HG03457 (cell line): ENCODE data around the gene EGFR.

ENCODE experiments used
- ATAC-seq: cut with Tn5 transposase; IDR thresholded peaks from one replicate; pipeline ENCODE4 v1.9.1; 2021; ENCODE audit warnings: moderate number of reproducible peaks; ENCODE audit not compliant: unreplicated experiment

The EGFR gene

GRCh38 chr7:55206235-55207029 lies 187.6 kb downstream of the EGFR start:
- no peak for ATAC-seq

GRCh38 chr7:55207436-55208125 lies 188.8 kb downstream of the EGFR start:
- no peak for ATAC-seq

- ATAC-seq: no peak
These were observed 190.5 kb downstream of the EGFR start for GRCh38 chr7:55209366-55209765.

- ATAC-seq: no peak
These were observed 191.4 kb downstream of the EGFR start for GRCh38 chr7:55210176-55210575.

- ATAC-seq: no peak
These were observed 191.9 kb downstream of the EGFR start for GRCh38 chr7:55210716-55211115.

GRCh38 chr7:55211726-55212125 lies 192.9 kb downstream of the EGFR start:
- no peak for ATAC-seq

- no peak for ATAC-seq
These were observed 193.4 kb downstream of the EGFR start for GRCh38 chr7:55212176-55212575.

- no peak for ATAC-seq
These were observed 194.0 kb downstream of the EGFR start for GRCh38 chr7:55212838-55213237.

- no peak for ATAC-seq
These were observed 195.9 kb downstream of the EGFR start for GRCh38 chr7:55214707-55215106.

GRCh38 chr7:55223023-55223422 lies 204.2 kb downstream of the EGFR start:
- no peak for ATAC-seq

GRCh38 chr7:55224111-55224510 lies 205.3 kb downstream of the EGFR start:
- no peak for ATAC-seq

- ATAC-seq: no peak
These were observed 206.0 kb downstream of the EGFR start for GRCh38 chr7:55224810-55225209.

GRCh38 chr7:55230014-55230413 lies 211.2 kb downstream of the EGFR start:
- ATAC-seq: no peak

- ATAC-seq: no peak
These were observed 213.0 kb downstream of the EGFR start for GRCh38 chr7:55231736-55232280.

GRCh38 chr7:55233001-55233400 lies 214.2 kb downstream of the EGFR start:
- ATAC-seq: no peak

GRCh38 chr7:55234408-55234807 lies 215.6 kb downstream of the EGFR start:
- ATAC-seq: no peak

- no peak for ATAC-seq
These were observed 216.3 kb downstream of the EGFR start for GRCh38 chr7:55235115-55235514.

- no peak for ATAC-seq
These were observed 217.0 kb downstream of the EGFR start for GRCh38 chr7:55235801-55236200.

- no peak for ATAC-seq
These were observed 217.7 kb downstream of the EGFR start for GRCh38 chr7:55236476-55236875.

- ATAC-seq: no peak
These were observed 218.5 kb downstream of the EGFR start for GRCh38 chr7:55237156-55237893.

GRCh38 chr7:55239406-55239805 lies 220.6 kb downstream of the EGFR start:
- ATAC-seq: no peak
